Upper lobe of left lung (tissue), 6 donors: ENCODE results near the gene PCNX2. TPM values are rescaled to one million over a fixed set of nuclear protein-coding genes. Genes with fewer than 3 reads are reported as not detected.

Experiments
- ATAC-seq, 2 donors: fragments of 200-7000 bp; cut with Tn5 transposase; one replicate each; pipeline ENCODE4 v1.9.1; 2022; ENCODE audit warnings: mild to moderate bottlenecking in 2 of 2, moderate library complexity in 2 of 2; ENCODE audit not compliant: low FRiP score in 2 of 2
- DNase-seq, 2 donors: peaks; one replicate each; pipeline ENCODE4 v3.0.0-alpha.2; 2019 to 2020
- H3K27ac ChIP-seq, 4 donors: fragments of 200-600 bp; sonication (generic); one replicate each; pipeline ENCODE4 v1.5.1; 2016 to 2019
- H3K27me3 ChIP-seq, 4 donors: fragments of 200-600 bp; sonication (generic); one replicate each; pipeline ENCODE4 v1.5.1; 2017 to 2019
- H3K36me3 ChIP-seq, 4 donors: fragments of 200-600 bp; sonication (generic); one replicate each; pipeline ENCODE4 v1.5.1; 2016 to 2019
- H3K4me1 ChIP-seq, 4 donors: fragments of 200-600 bp; sonication (generic); one replicate each; pipeline ENCODE4 v1.5.1; 2018 to 2019
- H3K4me3 ChIP-seq, 4 donors: fragments of 200-600 bp; sonication (generic); one replicate each; pipeline ENCODE4 v1.5.1; 2017 to 2019; ENCODE audit warnings: mild to moderate bottlenecking in 2 of 4, moderate library complexity in 1 of 4
- H3K9me3 ChIP-seq, 4 donors: fragments of 200-600 bp; sonication (generic); one replicate each; pipeline ENCODE4 v1.5.1; 2018 to 2019
- CTCF ChIP-seq, 6 experiments: fragments of 450-650 bp in 4 of 6; fragments of 200-600 bp in 2 of 6; sonication (generic) in 2 of 6; IDR thresholded peaks; one replicate each; pipeline ENCODE4 v1.5.1; 2016 to 2019; ENCODE audit warnings: antibody characterized with exemption in 6 of 6
- EP300 ChIP-seq, 4 donors: sonication (generic); formaldehyde crosslinking; IDR thresholded peaks; one replicate each; pipeline ENCODE4 v1.5.1; 2017; ENCODE audit warnings: antibody characterized with exemption in 4 of 4, control low read depth in 2 of 4
- POLR2A ChIP-seq, 4 donors: fragments of 450-650 bp; IDR thresholded peaks; one replicate each; pipeline ENCODE4 v1.5.1; 2016 to 2017; ENCODE audit warnings: antibody characterized with exemption in 4 of 4, mild to moderate bottlenecking in 2 of 4
- POLR2AphosphoS5 ChIP-seq, 2 donors: sonication (generic); formaldehyde crosslinking; IDR thresholded peaks; one replicate each; pipeline ENCODE4 v1.5.1; 2017; ENCODE audit warnings: antibody characterized with exemption in 2 of 2
- WGBS, 2 donors: methylation state at CpG; one replicate each; pipeline ENCODE4 v1.1.5; 2017 to 2018; 5-methylcytosine and 5-hydroxymethylcytosine counted together
- total RNA-seq, 6 donors: library from RNA; depleted of rRNA in 4 of 6; stranded (reverse); fragments of >200 nt in 4 of 6; gene quantifications; one replicate each; pipeline versions ENCODE4 v1.1.0 to v1.2.1, GENCODE V29; 2016 to 2021
- donor health status: DM: no; HTN: no; CAD: no; lungs with moderate emphysema.
- donor health status: DM: no; HTN: yes; CAD: no; lungs with severe emphysema.

PCNX2 gene
- total RNA-seq, 6 donors from 2014 or later, result 8.2 to 27.2 (median 14.5) TPM

DNA sequence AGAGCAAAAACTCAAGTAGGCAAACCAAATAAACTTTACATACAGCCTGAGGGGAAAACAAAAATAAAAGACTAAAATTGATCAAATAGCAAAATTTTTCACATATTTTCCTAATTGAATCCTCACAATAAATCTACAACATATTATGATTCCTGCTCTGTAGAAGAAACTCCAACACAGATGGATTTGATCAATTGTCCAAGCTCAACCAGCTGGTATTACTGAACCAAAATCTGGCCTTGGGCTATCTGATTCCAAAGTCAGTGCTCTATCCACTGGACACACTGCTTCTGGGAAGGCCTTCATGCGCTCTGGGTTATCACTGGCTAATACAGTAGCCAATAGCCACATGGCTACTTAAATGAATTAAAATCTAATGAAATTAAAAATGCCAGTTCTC, 39.3 kb downstream of the PCNX2 start:
- ATAC-seq, result no peak
- DNase-seq, result no peak
- Histone ChIP-seq H3K36me3 (peaks cover 0 to 8% (median 3%) of the 10 kb centered on the region in 4 donors), H3K9me3 (no peaks in the 10 kb centered on the region), H3K27me3 (no peaks in the 10 kb centered on the region), H3K4me1 (no peaks in the 10 kb centered on the region), H3K4me3 (no peak overlapping the region), H3K27ac (no peak overlapping the region)
- 93 to 100% methylated on average over 1 of the region's 1 CpG for WGBS, 2 donors
- TF ChIP-seq POLR2AphosphoS5 (IDR thresholded peaks at IDR 0.05), result no peak
- TF ChIP-seq CTCF (IDR thresholded peaks at IDR 0.05), result no peak
- TF ChIP-seq POLR2A (IDR thresholded peaks at IDR 0.05), result no peak
- TF ChIP-seq EP300 (IDR thresholded peaks at IDR 0.05), result no peak

DNA sequence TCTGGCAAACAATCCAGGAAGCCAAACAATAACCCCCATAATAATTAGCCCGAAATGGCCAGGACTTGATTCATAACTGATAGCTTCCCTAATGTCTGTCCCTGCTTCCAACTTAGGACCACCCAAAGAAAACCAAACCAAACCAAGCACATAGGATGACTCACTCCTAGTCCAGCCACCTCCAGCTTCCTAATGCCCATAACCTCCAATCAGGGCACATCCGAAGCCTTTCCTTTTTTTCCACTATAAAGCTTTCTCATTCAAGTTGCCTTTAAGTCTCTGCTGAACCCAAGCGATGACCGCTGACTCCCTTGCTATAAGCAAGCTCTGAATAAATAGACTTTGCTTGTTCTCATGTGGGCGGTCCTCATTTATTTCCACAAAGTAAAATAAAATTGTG, 40.4 kb downstream of the PCNX2 start:
- H3K36me3 ChIP-seq, result peaks cover 0 to 8% (median 3%) of the 10 kb centered on the region in 4 donors
- TF ChIP-seq EP300 (IDR thresholded peaks at IDR 0.05), result no peak
- TF ChIP-seq CTCF (IDR thresholded peaks at IDR 0.05), result no peak
- no peak for TF ChIP-seq POLR2AphosphoS5 (IDR thresholded peaks at IDR 0.05)
- no peak for TF ChIP-seq POLR2A (IDR thresholded peaks at IDR 0.05)
- no peak for DNase-seq
- no peaks in the 10 kb centered on the region for H3K4me1 ChIP-seq
- ATAC-seq, result no peak
- 83 to 96% methylated on average over 5 of the region's 5 CpGs for WGBS, 2 donors
- H3K27ac ChIP-seq, result no peak overlapping the region
- no peak overlapping the region for H3K4me3 ChIP-seq
- no peaks in the 10 kb centered on the region for H3K27me3 ChIP-seq
- H3K9me3 ChIP-seq, result no peaks in the 10 kb centered on the region

GRCh38 chr1:233253832-233254331, 41.6 kb downstream of the PCNX2 start:
- DNase-seq (no peak), ATAC-seq (no peak)
- Histone ChIP-seq H3K36me3 (peaks cover 0 to 7% (median 2%) of the 10 kb centered on the region in 4 donors), H3K9me3 (no peaks in the 10 kb centered on the region), H3K4me3 (no peak overlapping the region), H3K27me3 (no peaks in the 10 kb centered on the region), H3K27ac (no peak overlapping the region), H3K4me1 (no peaks in the 10 kb centered on the region)
- WGBS, 2 donors, result 59 to 73% methylated on average over 1 of the region's 1 CpG
- TF ChIP-seq POLR2A (IDR thresholded peaks at IDR 0.05) (no peak), CTCF (IDR thresholded peaks at IDR 0.05) (no peak), POLR2AphosphoS5 (IDR thresholded peaks at IDR 0.05) (no peak), EP300 (IDR thresholded peaks at IDR 0.05) (no peak)

DNA sequence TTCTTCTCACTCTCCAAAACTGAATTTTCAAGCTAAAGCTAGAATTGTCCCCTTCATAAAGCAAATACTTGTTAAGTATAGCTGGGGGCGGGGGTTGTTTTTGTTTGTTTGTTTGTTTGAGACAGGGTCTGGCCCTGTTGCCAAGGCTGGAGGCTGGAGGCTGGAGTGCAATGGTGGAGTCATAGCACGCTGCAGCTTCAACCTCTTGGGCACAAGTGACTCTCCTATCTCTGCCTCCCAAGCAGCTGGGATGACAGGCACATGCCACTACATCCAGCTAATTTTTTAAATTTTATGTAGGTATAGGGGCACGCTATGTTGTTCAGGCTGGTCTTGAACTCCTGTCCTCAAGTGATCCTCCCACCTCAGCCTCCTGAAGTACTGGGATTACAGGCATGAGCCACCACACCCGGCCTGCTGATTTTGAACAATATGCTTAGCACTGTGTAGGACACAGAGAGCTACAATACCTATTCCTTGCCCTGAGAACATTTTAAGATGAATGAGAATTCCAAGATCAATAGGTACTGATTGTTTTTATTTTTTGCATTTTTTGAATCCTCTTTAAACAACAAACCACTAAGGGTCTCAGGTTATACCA, 42.2 kb downstream of the PCNX2 start:
- DNase-seq (no peak), ATAC-seq (no peak)
- Histone ChIP-seq H3K4me3 (no peak overlapping the region), H3K4me1 (no peaks in the 10 kb centered on the region), H3K27ac (no peak overlapping the region), H3K27me3 (no peaks in the 10 kb centered on the region), H3K9me3 (no peaks in the 10 kb centered on the region), H3K36me3 (peaks cover 0 to 1% (median 0%) of the 10 kb centered on the region in 4 donors)
- no peak for TF ChIP-seq CTCF (IDR thresholded peaks at IDR 0.05)
- TF ChIP-seq EP300 (IDR thresholded peaks at IDR 0.05), result no peak
- TF ChIP-seq POLR2A (IDR thresholded peaks at IDR 0.05), result no peak
- TF ChIP-seq POLR2AphosphoS5 (IDR thresholded peaks at IDR 0.05), result no peak
- WGBS, 2 donors, result 95% methylated on average over 4 of the region's 4 CpGs

GRCh38 chr1:233252441-233252840, 43.1 kb downstream of the PCNX2 start:
- no peak for TF ChIP-seq POLR2AphosphoS5 (IDR thresholded peaks at IDR 0.05)
- no peak for TF ChIP-seq POLR2A (IDR thresholded peaks at IDR 0.05)
- TF ChIP-seq EP300 (IDR thresholded peaks at IDR 0.05), result no peak
- TF ChIP-seq CTCF (IDR thresholded peaks at IDR 0.05), result no peak
- Histone ChIP-seq H3K4me1 (no peaks in the 10 kb centered on the region), H3K27me3 (no peaks in the 10 kb centered on the region), H3K36me3 (no peaks in the 10 kb centered on the region), H3K4me3 (no peak overlapping the region), H3K27ac (no peak overlapping the region), H3K9me3 (no peaks in the 10 kb centered on the region)
- ATAC-seq (peak in 1 of 2 donors; percentile 67), DNase-seq (no peak)
- WGBS, 2 donors, result 42 to 47% methylated on average over 2 of the region's 2 CpGs
